Ammon's horn (tissue), 1 donor: ENCODE measurements around the gene OVOL2.
A peak's percentile ranks its signal among the peaks of the same experiment; 100 is the strongest.

Experiments
- DNase-seq: peaks from one replicate; pipeline ENCODE4 v3.0.0-alpha.2; 2016; ENCODE audit warnings: low spot score

Gene OVOL2

GRCh38 chr20:18012901-18013300 is 44.8 kb downstream of the OVOL2 start:
- no peak for DNase-seq

- DNase-seq, result no peak
These were observed 45.6 kb downstream of the OVOL2 start for GRCh38 chr20:18011951-18012645.

- no peak for DNase-seq
These were observed 46.2 kb downstream of the OVOL2 start for GRCh38 chr20:18011482-18011881.

- DNase-seq, result no peak
These were observed 48.6 kb downstream of the OVOL2 start for GRCh38 chr20:18009116-18009515.

- no peak for DNase-seq
These were observed 50.0 kb downstream of the OVOL2 start for GRCh38 chr20:18007534-18008292.

- DNase-seq, result no peak
These were observed 51.0 kb downstream of the OVOL2 start for GRCh38 chr20:18006684-18007083.

- DNase-seq, result no peak
These were observed 51.7 kb downstream of the OVOL2 start for GRCh38 chr20:18005990-18006364.

- DNase-seq, result peak; percentile 20
These were observed 52.3 kb downstream of the OVOL2 start for GRCh38 chr20:18005170-18005989.

GRCh38 chr20:18004384-18005031 is 53.2 kb downstream of the OVOL2 start:
- no peak for DNase-seq

GRCh38 chr20:18003897-18004296 is 53.8 kb downstream of the OVOL2 start:
- DNase-seq, result no peak

- peak; percentile 72 for DNase-seq
These were observed 56.4 kb downstream of the OVOL2 start for GRCh38 chr20:18001131-18001921.

- no peak for DNase-seq
These were observed 58.1 kb downstream of the OVOL2 start for GRCh38 chr20:17999566-17999965.

- DNase-seq, result no peak
These were observed 59.3 kb downstream of the OVOL2 start for GRCh38 chr20:17998446-17998845.

GRCh38 chr20:17995967-17996819 is 61.5 kb downstream of the OVOL2 start:
- DNase-seq, result peak; percentile 65

- no peak for DNase-seq
These were observed 64.2 kb downstream of the OVOL2 start for GRCh38 chr20:17993546-17993945.

GRCh38 chr20:17992847-17993513 is 64.7 kb downstream of the OVOL2 start:
- DNase-seq, result no peak

GRCh38 chr20:17992224-17992637 is 65.5 kb downstream of the OVOL2 start:
- no peak for DNase-seq

- no peak for DNase-seq
These were observed 67.3 kb downstream of the OVOL2 start for GRCh38 chr20:17990278-17990972.

- no peak for DNase-seq
These were observed 69.7 kb downstream of the OVOL2 start for GRCh38 chr20:17987988-17988387.
